HG03565 (cell line): ENCODE data around the gene PHKA2.

Experiments used
- ATAC-seq: cut with Tn5 transposase; IDR thresholded peaks from one replicate; pipeline ENCODE4 v1.9.1; 2021; ENCODE audit warnings: mild to moderate bottlenecking, moderate library complexity; ENCODE audit not compliant: unreplicated experiment

Gene PHKA2

DNA sequence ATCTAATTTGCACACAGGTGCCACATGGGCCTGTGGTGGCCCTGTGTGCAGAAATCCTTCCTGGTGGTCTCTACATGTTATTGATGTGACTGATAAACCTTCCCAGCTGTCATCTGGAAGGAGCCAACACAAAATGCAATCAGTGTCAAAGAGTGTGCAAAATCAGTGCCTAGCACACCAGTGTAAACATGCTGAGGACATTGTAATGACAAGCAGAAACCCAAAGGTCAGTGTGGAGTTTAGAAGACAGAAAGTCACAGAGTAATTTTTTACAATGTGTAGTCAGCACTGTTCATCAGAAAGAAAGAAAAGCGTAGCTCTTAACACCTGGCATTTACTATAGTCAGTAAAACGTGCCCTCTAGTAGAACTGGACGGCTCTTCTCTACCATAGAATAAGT is 50.3 kb downstream of the PHKA2 start:
- ATAC-seq, result no peak

GRCh38 chrX:18931972-18932371 is 51.9 kb downstream of the PHKA2 start:
- ATAC-seq, result no peak

GRCh38 chrX:18929775-18930174 is 54.1 kb downstream of the PHKA2 start:
- ATAC-seq, result no peak

DNA sequence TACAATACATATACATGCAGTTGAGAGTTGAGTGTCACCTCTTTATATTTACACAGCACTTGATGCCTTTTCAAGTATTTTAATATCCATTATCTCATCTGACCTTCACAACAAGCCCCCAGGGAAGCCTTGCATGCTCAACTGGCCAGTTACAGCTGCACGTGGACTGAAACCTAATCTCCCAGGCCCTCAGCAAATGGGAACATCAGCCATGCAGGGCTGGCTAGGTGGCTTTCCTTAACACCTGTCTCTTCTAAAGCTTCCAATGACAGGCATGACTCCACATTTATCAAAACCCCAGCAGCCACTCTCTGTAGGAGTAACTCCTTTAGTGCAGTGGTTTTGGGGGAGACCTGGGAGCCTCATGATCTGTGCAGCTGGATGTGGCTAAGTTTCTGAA is 56.4 kb downstream of the PHKA2 start:
- ATAC-seq, result no peak

- no peak for ATAC-seq
Measured at GRCh38 chrX:18924507-18925088, 59.3 kb downstream of the PHKA2 start.

- ATAC-seq, result no peak
Measured at GRCh38 chrX:18920566-18920965, 63.3 kb downstream of the PHKA2 start.

DNA sequence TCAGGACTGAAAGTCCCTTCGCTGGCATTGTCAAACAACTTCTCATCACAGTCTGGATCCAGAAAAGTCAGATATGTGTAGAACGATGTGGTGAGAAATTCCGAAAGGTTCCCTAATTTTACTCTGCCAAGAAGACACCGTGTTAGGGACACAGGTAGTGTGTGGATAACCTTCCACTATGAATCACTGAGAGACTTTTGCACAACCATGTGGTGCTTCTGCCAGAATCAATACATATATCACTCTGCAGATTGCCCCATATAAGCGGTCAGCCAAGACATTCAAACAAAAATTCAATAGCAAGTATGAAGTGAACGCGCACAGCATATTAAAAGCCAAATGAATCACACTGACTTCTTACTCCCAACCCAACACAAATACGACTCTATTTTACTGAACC is 63.8 kb downstream of the PHKA2 start:
- ATAC-seq, result no peak

DNA sequence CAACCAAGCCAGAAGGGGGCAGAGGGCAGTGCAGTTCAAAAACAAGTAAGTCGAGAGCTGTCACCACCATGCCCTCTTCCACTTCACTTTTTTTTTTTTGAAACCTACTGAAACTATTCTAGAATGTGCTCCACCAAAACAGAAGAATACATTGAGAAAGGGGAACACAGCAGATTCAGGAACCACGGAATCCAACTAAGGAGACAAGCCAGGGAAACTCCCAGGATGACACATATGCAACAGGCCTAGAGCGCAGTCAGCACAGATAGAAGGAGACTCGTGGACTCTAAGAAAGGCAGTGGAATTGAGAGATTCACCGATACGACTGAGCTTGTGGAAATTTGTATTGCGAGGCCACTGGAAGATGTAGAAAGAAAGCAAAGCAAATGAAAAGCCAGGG is 66.1 kb downstream of the PHKA2 start:
- ATAC-seq, result no peak

DNA sequence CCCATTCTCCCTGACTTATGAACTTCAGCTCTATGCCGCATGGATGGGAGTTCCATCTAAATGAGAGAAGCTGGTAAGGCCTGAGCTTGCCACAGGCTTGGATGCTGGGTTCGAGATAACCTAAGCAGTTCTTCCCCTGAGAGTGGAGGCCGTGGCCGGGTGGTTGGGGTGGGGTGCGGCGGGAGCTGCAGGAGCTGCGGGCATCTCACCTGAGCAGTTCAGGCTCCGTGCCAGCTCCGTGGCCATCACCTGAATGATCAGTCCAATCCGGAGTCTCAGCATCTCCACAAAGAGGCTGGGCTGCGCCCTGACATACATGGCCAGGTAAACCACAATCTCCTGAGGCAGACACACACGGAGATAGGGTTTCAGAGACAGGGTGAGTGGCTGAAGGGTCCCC is 77.6 kb downstream of the PHKA2 start:
- ATAC-seq, result no peak

- ATAC-seq, result no peak
Measured at GRCh38 chrX:18900401-18900976, 83.4 kb downstream of the PHKA2 start.

DNA sequence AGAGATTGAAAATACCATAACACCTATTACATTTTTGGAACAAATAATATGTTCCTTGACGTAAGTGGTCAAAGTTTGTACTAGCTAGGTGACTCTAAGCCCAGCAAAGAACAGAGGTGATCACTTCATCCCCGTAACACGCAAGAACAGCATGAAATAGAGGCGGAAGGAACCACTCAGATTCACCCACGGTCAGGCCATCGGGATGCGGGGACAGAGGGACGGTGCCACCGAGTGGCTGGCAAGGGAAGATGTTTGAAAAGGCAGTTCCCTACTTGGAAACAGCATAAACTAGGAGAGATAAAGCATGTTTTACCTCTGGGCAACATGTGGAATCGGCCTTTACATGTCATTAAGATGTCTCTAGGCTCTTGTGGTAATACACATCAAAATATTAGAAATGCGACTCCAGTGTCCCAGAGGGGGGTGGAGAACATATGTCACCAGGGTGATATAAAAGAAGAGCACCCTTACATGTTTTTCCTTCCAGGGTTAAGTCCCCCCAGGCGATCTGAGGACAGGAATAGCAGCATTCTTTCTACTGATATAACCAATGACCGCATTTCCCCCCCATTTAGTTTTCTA is 84.0 kb downstream of the PHKA2 start:
- ATAC-seq, result no peak

- ATAC-seq, result no peak
Measured at GRCh38 chrX:18898492-18898891, 85.4 kb downstream of the PHKA2 start.

DNA sequence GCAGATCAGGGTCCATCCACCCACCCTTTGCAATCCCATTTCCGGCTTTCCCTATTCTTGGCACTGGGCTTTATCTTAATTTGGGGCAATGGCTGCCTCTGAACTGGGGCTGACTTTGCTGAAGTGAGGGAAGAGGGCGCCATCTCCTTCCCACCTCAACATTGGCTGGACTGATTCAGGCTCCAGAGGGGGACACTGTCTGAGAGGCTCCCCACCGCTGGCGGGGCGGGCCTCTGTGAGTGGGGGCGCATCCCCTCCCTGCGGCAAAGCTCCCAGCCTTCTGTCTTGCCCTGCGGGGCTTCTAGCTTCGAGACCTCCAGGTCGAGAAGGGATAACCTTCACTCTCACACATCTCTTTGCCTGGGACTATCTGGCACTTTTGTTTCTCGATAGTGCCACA is 85.8 kb downstream of the PHKA2 start:
- ATAC-seq, result no peak

- ATAC-seq, result no peak
Measured at GRCh38 chrX:18897611-18898010, 86.3 kb downstream of the PHKA2 start.

GRCh38 chrX:18896680-18897544 is 87.0 kb downstream of the PHKA2 start:
- no peak for ATAC-seq

DNA sequence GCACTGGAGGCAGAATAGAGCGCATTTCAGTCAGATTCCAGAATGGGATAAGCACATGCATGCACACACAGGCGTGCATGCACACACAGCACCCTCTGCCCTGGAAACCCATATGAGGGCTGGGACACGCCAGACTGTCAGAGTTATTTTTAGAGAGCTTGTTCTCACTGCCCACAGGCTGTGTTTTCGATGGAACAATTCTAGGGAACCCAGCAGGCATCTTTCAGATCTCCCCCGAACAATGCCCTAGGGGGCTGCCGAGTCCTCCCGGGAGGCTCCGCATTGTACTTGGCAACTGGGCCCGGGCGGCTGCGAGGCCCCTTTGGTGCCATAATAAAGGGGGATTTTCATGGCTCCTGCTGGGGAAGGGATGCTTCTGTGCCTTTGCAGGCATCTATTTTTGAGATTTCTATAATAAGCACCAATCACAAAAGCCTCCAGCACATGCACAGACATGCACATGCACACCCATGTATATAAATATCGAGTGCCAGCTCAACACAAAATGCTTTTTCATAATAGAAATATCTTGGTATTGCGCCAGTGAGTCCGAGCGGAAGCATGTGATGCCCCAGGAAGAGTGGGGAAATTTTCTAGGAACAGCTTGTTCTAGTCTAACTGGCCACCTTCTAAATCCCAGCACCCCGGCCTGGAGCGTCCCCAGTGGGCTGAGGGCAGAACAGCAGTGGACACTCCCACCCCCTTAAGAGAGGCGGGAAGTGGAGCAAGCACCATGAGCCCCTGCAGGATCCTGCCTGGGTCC is 88.5 kb downstream of the PHKA2 start:
- no peak for ATAC-seq

DNA sequence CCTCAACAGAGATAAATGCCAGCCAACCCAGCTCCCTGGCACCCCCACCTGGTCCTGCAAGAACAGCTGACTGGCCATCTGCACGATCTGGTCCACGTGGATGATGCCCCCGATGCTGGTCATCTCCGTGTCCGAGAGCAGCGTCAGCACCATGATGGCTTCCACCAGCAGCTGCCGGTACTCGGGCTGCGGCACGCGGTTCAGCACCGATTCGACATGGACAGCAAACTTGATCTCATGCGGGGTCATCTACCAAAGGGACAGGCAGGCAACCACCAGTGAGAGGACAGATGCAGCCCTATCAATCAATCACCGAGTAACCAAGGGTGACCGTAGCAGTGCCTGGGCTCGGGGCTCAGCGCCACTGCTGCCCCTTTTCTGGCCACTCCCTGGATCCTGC is 89.8 kb downstream of the PHKA2 start:
- ATAC-seq, result no peak

DNA sequence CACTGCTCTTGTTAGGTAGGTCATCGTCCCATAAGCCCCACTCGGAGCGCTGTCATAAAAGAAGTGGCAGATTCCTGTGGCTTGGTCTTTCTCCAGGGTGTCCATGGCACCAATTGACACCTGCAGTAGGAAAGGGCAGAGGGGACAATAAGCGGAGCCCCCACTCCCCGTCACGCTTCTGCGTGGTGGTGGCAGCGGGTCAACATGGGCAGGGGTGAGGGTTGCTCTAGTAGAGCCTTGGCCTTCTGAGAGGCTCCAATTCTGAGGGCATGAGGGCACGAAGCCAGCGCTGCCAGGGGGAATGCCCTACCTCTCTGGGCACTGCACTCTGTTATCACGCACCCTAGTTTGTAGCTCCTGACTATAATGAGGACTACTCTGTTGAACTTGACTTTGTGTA is 90.4 kb downstream of the PHKA2 start:
- ATAC-seq, result no peak

DNA sequence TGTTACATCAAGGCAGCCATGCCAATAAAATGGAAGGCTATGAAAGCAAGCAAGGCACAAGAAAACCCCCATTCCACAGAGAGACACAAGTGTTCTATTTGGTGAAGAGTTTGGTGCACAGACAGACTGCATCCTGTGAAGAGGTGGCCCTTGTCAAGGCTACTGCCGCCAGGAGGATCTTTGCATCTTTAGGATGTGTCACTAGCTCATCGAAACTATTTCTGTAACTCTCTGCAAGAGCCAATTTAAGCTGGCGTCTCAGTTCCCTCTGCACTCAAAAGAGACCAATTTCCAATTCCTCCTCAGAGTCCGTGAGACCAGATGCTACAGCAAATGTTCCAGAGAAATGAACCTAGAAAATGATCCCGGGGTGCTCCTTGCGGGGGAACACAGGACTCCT is 91.0 kb downstream of the PHKA2 start:
- ATAC-seq, result no peak

GRCh38 chrX:18891548-18891945 is 92.4 kb downstream of the PHKA2 start:
- ATAC-seq, result no peak
